Naive thymus-derived CD4-positive, alpha-beta T cell (primary cell): Measurements from ENCODE around the gene CDH6. TPM values are rescaled to one million over a fixed set of nuclear protein-coding genes. Genes with fewer than 3 reads are reported as not detected.

ENCODE experiments used
- ATAC-seq: fragments of 150-1000 bp; cut with Tn5 transposase; 2 replicates; pipeline ENCODE4 v1.10.0; 2021; ENCODE audit warnings: mild to moderate bottlenecking, moderate library complexity
- CTCF ChIA-PET: fragments of 350-600 bp; sonication (Branson Sonifier 250); formaldehyde crosslinking; loops from one replicate; lab custom pipeline; 2021; ENCODE audit warnings: antibody characterized with exemption; lab: Charles Lee
- POLR2A ChIA-PET: fragments of 350-600 bp; sonication (Branson Sonifier 250); formaldehyde crosslinking; loops from one replicate; lab custom pipeline; 2021; ENCODE audit warnings: antibody characterized with exemption, inconsistent platforms; lab: Charles Lee
- DNase-seq, 9 donors: peaks; one replicate each; pipeline versions ENCODE4 v3.0.0 to v3.0.0-alpha.2; 2020 to 2022; ENCODE audit warnings: mixed read lengths in 1 of 9
- H3K27ac ChIP-seq: one replicate; pipeline ENCODE4 v1.7.0; 2013; ENCODE audit warnings: mild to moderate bottlenecking, low read depth, low read length, moderate library complexity
- H3K27me3 ChIP-seq, 2 donors: one replicate each; pipeline ENCODE4 v1.7.0; 2013; ENCODE audit warnings: low read length in 2 of 2, mild to moderate bottlenecking in 2 of 2, moderate library complexity in 2 of 2; ENCODE audit not compliant: control insufficient read depth in 2 of 2, insufficient read depth in 2 of 2
- H3K36me3 ChIP-seq, 3 experiments: 1 replicate in 2 of 3; 2 replicates in 1 of 3; pipeline ENCODE4 v1.7.0; 2013; ENCODE audit warnings: low read length in 3 of 3, mild to moderate bottlenecking in 3 of 3, moderate library complexity in 1 of 3; ENCODE audit not compliant: insufficient read depth in 3 of 3, control insufficient read depth in 2 of 3
- H3K4me1 ChIP-seq, 2 donors: one replicate each; pipeline ENCODE4 v1.7.0; 2013; ENCODE audit warnings: low read length in 2 of 2, mild to moderate bottlenecking in 2 of 2, moderate library complexity in 1 of 2; ENCODE audit not compliant: control insufficient read depth in 2 of 2, insufficient read depth in 2 of 2
- H3K4me3 ChIP-seq: 2 replicates; pipeline ENCODE4 v1.7.0; 2013; ENCODE audit warnings: mild to moderate bottlenecking, low read length
- H3K9me3 ChIP-seq, 3 experiments: 1 replicate in 2 of 3; 2 replicates in 1 of 3; pipeline ENCODE4 v1.7.0; 2013; ENCODE audit warnings: low read length in 3 of 3; ENCODE audit not compliant: control insufficient read depth in 2 of 3
- H3K27ac Mint-ChIP-seq, 9 donors: one replicate each; pipeline ENCODE4 v1.8.0; 2020 to 2022; ENCODE audit warnings: mixed read lengths in 9 of 9, mild to moderate bottlenecking in 8 of 9, moderate library complexity in 5 of 9, inconsistent platforms in 2 of 9
- H3K27me3 Mint-ChIP-seq, 5 donors: one replicate each; pipeline ENCODE4 v1.8.0; 2021 to 2022; ENCODE audit warnings: mixed read lengths in 5 of 5, mild to moderate bottlenecking in 1 of 5
- H3K36me3 Mint-ChIP-seq, 5 donors: one replicate each; pipeline ENCODE4 v1.8.0; 2020 to 2022; ENCODE audit warnings: mixed read lengths in 5 of 5, mild to moderate bottlenecking in 3 of 5, inconsistent platforms in 1 of 5
- H3K4me1 Mint-ChIP-seq, 7 donors: one replicate each; pipeline ENCODE4 v1.8.0; 2020 to 2022; ENCODE audit warnings: mixed read lengths in 7 of 7, mild to moderate bottlenecking in 3 of 7, inconsistent platforms in 1 of 7
- H3K4me3 Mint-ChIP-seq, 10 donors: one replicate each; pipeline ENCODE4 v1.8.0; 2020 to 2022; ENCODE audit warnings: mild to moderate bottlenecking in 10 of 10, mixed read lengths in 10 of 10, moderate library complexity in 6 of 10, inconsistent platforms in 2 of 10
- H3K9me3 Mint-ChIP-seq, 11 donors: one replicate each; pipeline ENCODE4 v1.8.0; 2020 to 2022; ENCODE audit warnings: mixed read lengths in 11 of 11, mild to moderate bottlenecking in 4 of 11, inconsistent platforms in 1 of 11, moderate library complexity in 1 of 11
- intact Hi-C, 2 donors: fragments of 100-400 bp; cut with micrococcal nuclease; formaldehyde crosslinking; loops; one replicate each; pipeline ENCODE4 v1.15.1; 2023
- polyA plus RNA-seq, 2 donors: library from polyadenylated mRNA; unstranded; fragments of 300-500 nt; fragmentation: Illumina TruSeq; gene quantifications; one replicate each; pipeline ENCODE4 v1.2.3, GENCODE V29; 2021
- total RNA-seq, 6 experiments: library from RNA in 5 of 6; stranded (reverse) in 5 of 6; gene quantifications; 1 replicate in 5 of 6; 2 replicates in 1 of 6; pipeline ENCODE4 v1.2.3 and lab custom pipeline; 2021 to 2026

CDH6 gene
- total and polyA plus RNA-seq, 7 experiments from 2014 or later, result not detected

- Mint-ChIP-seq H3K9me3 (peaks cover 0 to 2% (median 0%) of the 10 kb centered on the region in 11 donors), H3K4me3 (no peak overlapping the region), H3K36me3 (no peaks in the 10 kb centered on the region), H3K27me3 (peaks cover 0 to 6% (median 0%) of the 10 kb centered on the region in 5 donors), H3K4me1 (no peaks in the 10 kb centered on the region), H3K27ac (no peak overlapping the region)
- ChIA-PET CTCF (no interaction called here), POLR2A (no interaction called here)
- H3K27me3 ChIP-seq, result no peaks in the 10 kb centered on the region
- no peaks in the 10 kb centered on the region for H3K36me3 ChIP-seq
- intact Hi-C loops, result no loop called here
- H3K9me3 ChIP-seq, result no peaks in the 10 kb centered on the region
- ATAC-seq (no peak), DNase-seq (no peak)
- no peak overlapping the region for H3K4me3 ChIP-seq
- H3K4me1 ChIP-seq, result no peaks in the 10 kb centered on the region
- no peak overlapping the region for H3K27ac ChIP-seq
Measured at GRCh38 chr5:31300501-31300900, 107.0 kb downstream of the CDH6 start.

- no peaks in the 10 kb centered on the region for H3K4me1 ChIP-seq
- Mint-ChIP-seq H3K4me1 (no peaks in the 10 kb centered on the region), H3K27me3 (peaks cover 0 to 9% (median 0%) of the 10 kb centered on the region in 5 donors), H3K36me3 (no peaks in the 10 kb centered on the region), H3K9me3 (peaks cover 0 to 2% (median 0%) of the 10 kb centered on the region in 11 donors), H3K27ac (no peak overlapping the region), H3K4me3 (no peak overlapping the region)
- H3K27ac ChIP-seq, result no peak overlapping the region
- H3K9me3 ChIP-seq, result no peaks in the 10 kb centered on the region
- ChIA-PET POLR2A (no interaction called here), CTCF (no interaction called here)
- H3K27me3 ChIP-seq, result no peaks in the 10 kb centered on the region
- intact Hi-C loops, result no loop called here
- H3K36me3 ChIP-seq, result no peaks in the 10 kb centered on the region
- DNase-seq (no peak), ATAC-seq (no peak)
- H3K4me3 ChIP-seq, result no peak overlapping the region
Measured at GRCh38 chr5:31301833-31302232, 108.3 kb downstream of the CDH6 start.

DNA sequence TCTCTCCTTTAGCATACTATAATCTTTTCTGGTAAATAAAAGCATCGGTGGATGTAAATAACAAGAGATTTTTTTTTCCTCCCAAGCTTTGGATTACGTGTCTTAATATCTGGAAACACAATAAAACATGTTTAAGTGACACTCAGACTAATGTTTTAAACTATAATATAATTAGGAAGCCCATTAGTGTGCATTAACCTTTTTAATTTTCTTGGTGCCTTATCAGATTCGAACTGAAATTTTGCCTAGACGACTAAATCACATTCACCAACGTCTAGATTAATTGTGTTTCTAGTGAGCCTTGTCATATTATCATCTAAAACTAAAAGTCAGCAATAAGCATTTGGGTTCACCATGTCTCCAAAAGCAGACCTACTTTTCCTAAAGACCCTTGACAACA lies 110.2 kb downstream of the CDH6 start:
- Mint-ChIP-seq H3K4me3 (no peak overlapping the region), H3K9me3 (peaks cover 0 to 4% (median 0%) of the 10 kb centered on the region in 11 donors), H3K4me1 (no peaks in the 10 kb centered on the region), H3K36me3 (no peaks in the 10 kb centered on the region), H3K27me3 (peaks cover 0 to 10% (median 0%) of the 10 kb centered on the region in 5 donors), H3K27ac (no peak overlapping the region)
- intact Hi-C loops, result no loop called here
- Histone ChIP-seq H3K36me3 (no peaks in the 10 kb centered on the region), H3K4me3 (no peak overlapping the region), H3K27me3 (no peaks in the 10 kb centered on the region), H3K4me1 (no peaks in the 10 kb centered on the region), H3K27ac (no peak overlapping the region), H3K9me3 (no peaks in the 10 kb centered on the region)
- DNase-seq, result no peak
- ChIA-PET POLR2A (no interaction called here), CTCF (no interaction called here)
- no peak for ATAC-seq

DNA sequence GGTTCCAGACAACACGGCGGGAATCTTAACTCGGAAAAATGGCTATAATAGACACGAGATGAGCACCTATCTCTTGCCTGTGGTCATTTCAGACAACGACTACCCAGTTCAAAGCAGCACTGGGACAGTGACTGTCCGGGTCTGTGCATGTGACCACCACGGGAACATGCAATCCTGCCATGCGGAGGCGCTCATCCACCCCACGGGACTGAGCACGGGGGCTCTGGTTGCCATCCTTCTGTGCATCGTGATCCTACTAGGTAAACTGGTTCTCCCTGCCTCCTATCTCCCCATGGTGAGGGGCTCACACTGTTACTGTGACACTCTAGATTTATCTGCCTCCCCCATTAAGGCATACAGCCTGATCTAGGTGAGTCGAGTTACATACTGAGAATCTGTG lies 124.2 kb downstream of the CDH6 start:
- H3K36me3 ChIP-seq, result no peaks in the 10 kb centered on the region
- no peaks in the 10 kb centered on the region for H3K4me1 Mint-ChIP-seq
- H3K4me1 ChIP-seq, result no peaks in the 10 kb centered on the region
- no peak for ATAC-seq
- H3K27me3 ChIP-seq, result no peaks in the 10 kb centered on the region
- no peak overlapping the region for H3K4me3 ChIP-seq
- no peak overlapping the region for H3K27ac ChIP-seq
- peaks cover 0 to 4% (median 0%) of the 10 kb centered on the region in 5 donors for H3K36me3 Mint-ChIP-seq
- ChIA-PET POLR2A (no interaction called here), CTCF (no interaction called here)
- H3K4me3 Mint-ChIP-seq, result no peak overlapping the region
- H3K9me3 ChIP-seq, result no peaks in the 10 kb centered on the region
- peaks cover 0 to 16% (median 4%) of the 10 kb centered on the region in 5 donors for H3K27me3 Mint-ChIP-seq
- DNase-seq, result no peak
- intact Hi-C loops, result no loop called here
- H3K27ac Mint-ChIP-seq, result no peak overlapping the region
- peaks cover 0 to 4% (median 0%) of the 10 kb centered on the region in 11 donors for H3K9me3 Mint-ChIP-seq

DNA sequence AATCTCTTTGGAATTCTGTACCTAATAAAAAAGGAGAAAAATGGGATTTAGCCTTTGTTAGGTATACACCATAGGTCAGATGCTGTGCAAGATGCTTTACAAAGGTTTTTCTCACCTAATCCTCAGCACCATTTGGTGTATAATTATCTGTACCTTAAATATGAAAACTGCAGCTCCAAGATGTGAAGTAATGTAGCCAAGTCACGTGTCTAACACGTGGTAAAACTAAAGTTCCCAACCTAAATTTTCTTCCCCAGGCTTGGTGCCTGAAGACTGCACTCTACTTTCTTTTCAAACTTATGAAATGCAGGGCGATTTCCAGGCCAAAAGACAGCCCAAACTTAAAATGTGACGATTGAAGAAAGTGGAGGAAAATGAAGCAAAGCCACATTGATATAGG lies 125.8 kb downstream of the CDH6 start:
- Mint-ChIP-seq H3K27ac (no peak overlapping the region), H3K27me3 (peaks cover 0 to 22% (median 8%) of the 10 kb centered on the region in 5 donors), H3K9me3 (peaks cover 0 to 4% (median 0%) of the 10 kb centered on the region in 11 donors), H3K36me3 (peaks cover 0 to 4% (median 0%) of the 10 kb centered on the region in 5 donors), H3K4me1 (no peaks in the 10 kb centered on the region), H3K4me3 (no peak overlapping the region)
- intact Hi-C loops, result no loop called here
- Histone ChIP-seq H3K27ac (no peak overlapping the region), H3K36me3 (no peaks in the 10 kb centered on the region), H3K27me3 (no peaks in the 10 kb centered on the region), H3K4me1 (no peaks in the 10 kb centered on the region), H3K4me3 (no peak overlapping the region), H3K9me3 (no peaks in the 10 kb centered on the region)
- POLR2A ChIA-PET, result no interaction called here
- DNase-seq (no peak), ATAC-seq (no peak)
- CTCF ChIA-PET, result no interaction called here

GRCh38 chr5:31322946-31323345 lies 129.5 kb downstream of the CDH6 start:
- peaks cover 0 to 2% (median 0%) of the 10 kb centered on the region in 11 donors for H3K9me3 Mint-ChIP-seq
- ATAC-seq, result no peak
- CTCF ChIA-PET, result no interaction called here

DNA sequence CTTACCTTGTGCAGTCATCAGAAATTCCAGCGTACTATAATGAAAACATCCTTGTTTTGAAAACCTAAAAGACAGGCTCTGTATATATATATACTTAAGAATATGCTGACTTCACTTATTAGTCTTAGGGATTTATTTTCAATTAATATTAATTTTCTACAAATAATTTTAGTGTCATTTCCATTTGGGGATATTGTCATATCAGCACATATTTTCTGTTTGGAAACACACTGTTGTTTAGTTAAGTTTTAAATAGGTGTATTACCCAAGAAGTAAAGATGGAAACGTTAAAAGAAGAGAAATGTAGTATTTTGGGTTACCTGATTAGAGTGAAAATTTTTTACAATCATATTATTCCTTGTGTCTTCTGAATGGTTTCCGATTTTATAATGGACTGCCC lies 131.4 kb downstream of the CDH6 start:
- no peaks in the 10 kb centered on the region for H3K36me3 Mint-ChIP-seq
- H3K27ac ChIP-seq, result no peak overlapping the region
- H3K27ac Mint-ChIP-seq, result no peak overlapping the region
- no peak overlapping the region for H3K4me3 Mint-ChIP-seq
- H3K9me3 ChIP-seq, result no peaks in the 10 kb centered on the region
- CTCF ChIA-PET, result no interaction called here
- no peak overlapping the region for H3K4me3 ChIP-seq
- POLR2A ChIA-PET, result no interaction called here
- H3K9me3 Mint-ChIP-seq, result no peaks in the 10 kb centered on the region
- intact Hi-C loops, result no loop called here
- ATAC-seq, result no peak
- no peak for DNase-seq
- H3K27me3 Mint-ChIP-seq, result peaks cover 0 to 8% (median 0%) of the 10 kb centered on the region in 5 donors
- no peaks in the 10 kb centered on the region for H3K27me3 ChIP-seq
- H3K4me1 ChIP-seq, result no peaks in the 10 kb centered on the region
- no peaks in the 10 kb centered on the region for H3K36me3 ChIP-seq
- H3K4me1 Mint-ChIP-seq, result no peaks in the 10 kb centered on the region

More at GRCh38 chr5:31322946-31323345, 129.5 kb downstream of the CDH6 start:
- no peak overlapping the region for H3K4me3 ChIP-seq
- intact Hi-C loops, result no loop called here
- no peak for DNase-seq
- no peaks in the 10 kb centered on the region for H3K27me3 ChIP-seq
- H3K27ac ChIP-seq, result no peak overlapping the region
- H3K4me1 ChIP-seq, result no peaks in the 10 kb centered on the region
- peaks cover 0 to 10% (median 3%) of the 10 kb centered on the region in 5 donors for H3K27me3 Mint-ChIP-seq
- H3K36me3 Mint-ChIP-seq, result peaks cover 0 to 2% (median 0%) of the 10 kb centered on the region in 5 donors
- H3K27ac Mint-ChIP-seq, result no peak overlapping the region
- no peaks in the 10 kb centered on the region for H3K36me3 ChIP-seq
- H3K9me3 ChIP-seq, result no peaks in the 10 kb centered on the region
- H3K4me1 Mint-ChIP-seq, result no peaks in the 10 kb centered on the region
- H3K4me3 Mint-ChIP-seq, result no peak overlapping the region
- POLR2A ChIA-PET, result no interaction called here
